ENCODE data around the gene NASP. TPM values are rescaled to one million over a fixed set of nuclear protein-coding genes. Genes with fewer than 3 reads are reported as not detected.

Gene NASP
- total RNA-seq, 1 donor from 2014 or later, result 34.5 TPM

GRCh38 chr1:45566722-45567121 is 17.1 kb upstream of the NASP start:
- Histone ChIP-seq H3K4me1 (peaks cover 13% of the 10 kb centered on the region), H3K27ac (replicated peaks) (peak overlapping the region; percentile 43), H3K27me3 (ENCODE audit: low read depth) (no peaks in the 10 kb centered on the region), H3K4me3 (no peak overlapping the region), H3K36me3 (peaks cover 47% of the 10 kb centered on the region), H3K9me3 (replicated peaks) (no peaks in the 10 kb centered on the region)
- intact Hi-C loops (cut with micrococcal nuclease), result loop anchor here (5.0 kb wide), 1 partner anchor 59 kb away; no protein-coding TSS in a partner anchor
- DNase-seq, result peak; percentile 61
- no peak for TF ChIP-seq CTCF (IDR thresholded peaks at IDR 0.05; ENCODE audit: borderline replicate concordance)

- no peak for TF ChIP-seq CTCF (IDR thresholded peaks at IDR 0.05; ENCODE audit: borderline replicate concordance)
- Histone ChIP-seq H3K9me3 (replicated peaks) (no peaks in the 10 kb centered on the region), H3K4me3 (no peak overlapping the region), H3K27ac (replicated peaks) (no peak overlapping the region), H3K4me1 (peaks cover 13% of the 10 kb centered on the region), H3K36me3 (peaks cover 37% of the 10 kb centered on the region), H3K27me3 (ENCODE audit: low read depth) (no peaks in the 10 kb centered on the region)
- no peak for DNase-seq
- intact Hi-C loops (cut with micrococcal nuclease), result loop anchor here (5.0 kb wide), 1 partner anchor 61 kb away; no protein-coding TSS in a partner anchor
These were observed 15.9 kb upstream of the NASP start for GRCh38 chr1:45567911-45568310.

GRCh38 chr1:45568421-45568820 is 15.4 kb upstream of the NASP start:
- Histone ChIP-seq H3K4me1 (peaks cover 13% of the 10 kb centered on the region), H3K36me3 (peaks cover 31% of the 10 kb centered on the region), H3K27me3 (ENCODE audit: low read depth) (no peaks in the 10 kb centered on the region), H3K4me3 (no peak overlapping the region), H3K9me3 (replicated peaks) (no peaks in the 10 kb centered on the region), H3K27ac (replicated peaks) (no peak overlapping the region)
- DNase-seq, result no peak
- no peak for TF ChIP-seq CTCF (IDR thresholded peaks at IDR 0.05; ENCODE audit: borderline replicate concordance)
- intact Hi-C loops (cut with micrococcal nuclease), result loop anchor here (5.0 kb wide), 1 partner anchor 61 kb away; no protein-coding TSS in a partner anchor

GRCh38 chr1:45569571-45569961 is 14.3 kb upstream of the NASP start:
- Histone ChIP-seq H3K4me3 (no peak overlapping the region), H3K36me3 (peaks cover 20% of the 10 kb centered on the region), H3K4me1 (peaks cover 13% of the 10 kb centered on the region), H3K9me3 (replicated peaks) (no peaks in the 10 kb centered on the region), H3K27me3 (ENCODE audit: low read depth) (no peaks in the 10 kb centered on the region), H3K27ac (replicated peaks) (no peak overlapping the region)
- no peak for TF ChIP-seq CTCF (IDR thresholded peaks at IDR 0.05; ENCODE audit: borderline replicate concordance)
- no peak for DNase-seq
- intact Hi-C loops (cut with micrococcal nuclease), result loop anchor here (5.0 kb wide), 1 partner anchor 62 kb away; no protein-coding TSS in a partner anchor

GRCh38 chr1:45569962-45570581 is 13.8 kb upstream of the NASP start:
- Histone ChIP-seq H3K9me3 (replicated peaks) (no peaks in the 10 kb centered on the region), H3K27me3 (ENCODE audit: low read depth) (no peaks in the 10 kb centered on the region), H3K4me1 (peaks cover 13% of the 10 kb centered on the region), H3K4me3 (no peak overlapping the region), H3K36me3 (peaks cover 20% of the 10 kb centered on the region), H3K27ac (replicated peaks) (no peak overlapping the region)
- intact Hi-C loops (cut with micrococcal nuclease), result loop anchor here (5.0 to 10.0 kb wide), 2 partner anchors 63 to 205 kb away; no protein-coding TSS in a partner anchor
- DNase-seq, result peak; percentile 44
- TF ChIP-seq CTCF (IDR thresholded peaks at IDR 0.05; ENCODE audit: borderline replicate concordance), result peak; percentile 99

All from left ventricle myocardium inferior (tissue), 1 donor.